ENCODE results near the gene MT1B. TPM values are rescaled to one million over a fixed set of nuclear protein-coding genes. Genes with fewer than 3 reads are reported as not detected.

Gene MT1B
- total and polyA plus RNA-seq, 2 of the 13 experiments (the other 11 are each of a cell fraction or from before 2014, with no cell fraction given) = 0.89 TPM; not detected in 1

GRCh38 chr16:56677474-56677873 lies 25.8 kb downstream of the MT1B start:
- in situ Hi-C loops (cut with HindIII; ENCODE audit: extremely low pct_ligation_motif_present, low pct_unique_long_range_greater_than_20kb) (no loop called here), intact Hi-C loops (cut with micrococcal nuclease; ENCODE audit: unreplicated experiment) (no loop called here)
- no peak overlapping the region for H3K4me3 ChIP-seq (replicated peaks in 1 of 3; ENCODE audit: insufficient read depth in 1 of 3, low read depth in 2 of 3, low read length in 3 of 3)
- FAIRE-seq = no peak
- H3K9me3 ChIP-seq (ENCODE audit: low read length) = no peaks in the 10 kb centered on the region
- H2AFZ ChIP-seq (ENCODE audit: low read length) = no peak overlapping the region
- no peaks in the 10 kb centered on the region for H4K20me1 ChIP-seq (ENCODE audit: insufficient read depth, low read length)
- no TSS peak for BruUV-seq (replicated peaks)
- CTCF ChIA-PET (ENCODE audit: low intra/inter-chr PET ratio, low total read pairs) = no interaction called here
- TF ChIP-seq GTF2F1 (IDR thresholded peaks at IDR 0.05; ENCODE audit: low read length) (no peak), ATAD3A (CRISPR knock-in tag; IDR thresholded peaks at IDR 0.05) (no peak)
- TF ChIP-seq, protein P1, sequence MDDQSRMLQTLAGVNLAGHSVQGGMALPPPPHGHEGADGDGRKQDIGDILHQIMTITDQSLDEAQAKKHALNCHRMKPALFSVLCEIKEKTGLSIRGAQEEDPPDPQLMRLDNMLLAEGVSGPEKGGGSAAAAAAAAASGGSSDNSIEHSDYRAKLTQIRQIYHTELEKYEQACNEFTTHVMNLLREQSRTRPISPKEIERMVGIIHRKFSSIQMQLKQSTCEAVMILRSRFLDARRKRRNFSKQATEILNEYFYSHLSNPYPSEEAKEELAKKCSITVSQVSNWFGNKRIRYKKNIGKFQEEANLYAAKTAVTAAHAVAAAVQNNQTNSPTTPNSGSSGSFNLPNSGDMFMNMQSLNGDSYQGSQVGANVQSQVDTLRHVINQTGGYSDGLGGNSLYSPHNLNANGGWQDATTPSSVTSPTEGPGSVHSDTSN (CRISPR knock-in tag; IDR thresholded peaks at IDR 0.05; ENCODE audit: borderline replicate concordance) = no peak
- peaks cover 24% of the 10 kb centered on the region for H3K4me1 ChIP-seq (ENCODE audit: insufficient read depth, low read length)
- POLR2A ChIA-PET = no interaction called here
- H3K36me3 ChIP-seq (replicated peaks in 1 of 2; ENCODE audit: control insufficient read depth in 1 of 2, insufficient read depth in 2 of 2, low read length in 2 of 2) = no peaks in the 10 kb centered on the region
- WGBS (ENCODE audit: low lambda C conversion rate) = 5% methylated on average over 3 of the region's 3 CpGs
- no peak overlapping the region for H3K27ac ChIP-seq (ENCODE audit: extremely low read length, insufficient read depth, low read length)
- H3K27me3 ChIP-seq (ENCODE audit: control insufficient read depth in 1 of 2, insufficient read depth in 2 of 2, low read length in 2 of 2) = peaks cover 0 to 27% of the 10 kb centered on the region in 2 experiments; a peak in 2 of 5 replicates
- H3K79me2 ChIP-seq (ENCODE audit: insufficient read depth, low read length) = no peaks in the 10 kb centered on the region
- no peak overlapping the region for H3K4me2 ChIP-seq (ENCODE audit: low read depth, low read length)
- H3K9ac ChIP-seq (ENCODE audit: insufficient read depth, low read depth, low read length) = no peak overlapping the region
- no peak for ATAC-seq
- DNase-seq (ENCODE audit: low spot score) = no peak

- Histone ChIP-seq H2AFZ (ENCODE audit: low read length) (no peak overlapping the region), H3K9ac (ENCODE audit: insufficient read depth, low read depth, low read length) (no peak overlapping the region), H3K27me3 (ENCODE audit: control insufficient read depth in 1 of 2, insufficient read depth in 2 of 2, low read length in 2 of 2) (peaks cover 0 to 20% of the 10 kb centered on the region in 2 experiments; a peak in 2 of 5 replicates), H3K4me2 (ENCODE audit: low read depth, low read length) (no peak overlapping the region), H3K36me3 (replicated peaks in 1 of 2; ENCODE audit: control insufficient read depth in 1 of 2, insufficient read depth in 2 of 2, low read length in 2 of 2) (no peaks in the 10 kb centered on the region), H3K4me1 (ENCODE audit: insufficient read depth, low read length) (peaks cover 42% of the 10 kb centered on the region), H4K20me1 (ENCODE audit: insufficient read depth, low read length) (no peaks in the 10 kb centered on the region), H3K79me2 (ENCODE audit: insufficient read depth, low read length) (no peaks in the 10 kb centered on the region), H3K4me3 (replicated peaks in 1 of 3; ENCODE audit: insufficient read depth in 1 of 3, low read depth in 2 of 3, low read length in 3 of 3) (no peak overlapping the region), H3K27ac (ENCODE audit: extremely low read length, insufficient read depth, low read length) (no peak overlapping the region), H3K9me3 (ENCODE audit: low read length) (no peaks in the 10 kb centered on the region)
- TF ChIP-seq ZNF768 (CRISPR knock-in tag; IDR thresholded peaks at IDR 0.05) = peak; percentile 91
- TF ChIP-seq, protein P2, sequence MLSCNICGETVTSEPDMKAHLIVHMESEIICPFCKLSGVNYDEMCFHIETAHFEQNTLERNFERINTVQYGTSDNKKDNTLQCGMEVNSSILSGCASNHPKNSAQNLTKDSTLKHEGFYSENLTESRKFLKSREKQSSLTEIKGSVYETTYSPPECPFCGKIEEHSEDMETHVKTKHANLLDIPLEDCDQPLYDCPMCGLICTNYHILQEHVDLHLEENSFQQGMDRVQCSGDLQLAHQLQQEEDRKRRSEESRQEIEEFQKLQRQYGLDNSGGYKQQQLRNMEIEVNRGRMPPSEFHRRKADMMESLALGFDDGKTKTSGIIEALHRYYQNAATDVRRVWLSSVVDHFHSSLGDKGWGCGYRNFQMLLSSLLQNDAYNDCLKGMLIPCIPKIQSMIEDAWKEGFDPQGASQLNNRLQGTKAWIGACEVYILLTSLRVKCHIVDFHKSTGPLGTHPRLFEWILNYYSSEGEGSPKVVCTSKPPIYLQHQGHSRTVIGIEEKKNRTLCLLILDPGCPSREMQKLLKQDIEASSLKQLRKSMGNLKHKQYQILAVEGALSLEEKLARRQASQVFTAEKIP (CRISPR knock-in tag; IDR thresholded peaks at IDR 0.05; ENCODE audit: borderline replicate concordance) = no peak
- DNase-seq (ENCODE audit: low spot score) (no peak), FAIRE-seq (no peak), ATAC-seq (no peak)
- BruUV-seq (replicated peaks) = no TSS peak
- CTCF ChIA-PET (ENCODE audit: low intra/inter-chr PET ratio, low total read pairs) = no interaction called here
- intact Hi-C loops (cut with micrococcal nuclease; ENCODE audit: unreplicated experiment) = no loop called here
- POLR2A ChIA-PET = no interaction called here
- in situ Hi-C loops (cut with HindIII; ENCODE audit: extremely low pct_ligation_motif_present, low pct_unique_long_range_greater_than_20kb) = no loop called here
- 6% methylated on average over 3 of the region's 3 CpGs for WGBS (ENCODE audit: low lambda C conversion rate)
These were observed 27.5 kb downstream of the MT1B start for GRCh38 chr16:56679078-56679730.
